SHP77 (cell line): ENCODE data around the gene NRXN3.

Experiments
- DNase-seq, 2 experiments: peaks; one replicate each; lab custom pipeline; 2025; lab: John Stamatoyannopoulos, UW

NRXN3 gene

GRCh38 chr14:78721756-78722480 is 551.7 kb downstream of the NRXN3 start:
- DNase-seq, result peak in 1 of 2 experiments; percentile 12

- DNase-seq, result no peak
Measured at GRCh38 chr14:78725086-78725485, 554.9 kb downstream of the NRXN3 start.

DNA sequence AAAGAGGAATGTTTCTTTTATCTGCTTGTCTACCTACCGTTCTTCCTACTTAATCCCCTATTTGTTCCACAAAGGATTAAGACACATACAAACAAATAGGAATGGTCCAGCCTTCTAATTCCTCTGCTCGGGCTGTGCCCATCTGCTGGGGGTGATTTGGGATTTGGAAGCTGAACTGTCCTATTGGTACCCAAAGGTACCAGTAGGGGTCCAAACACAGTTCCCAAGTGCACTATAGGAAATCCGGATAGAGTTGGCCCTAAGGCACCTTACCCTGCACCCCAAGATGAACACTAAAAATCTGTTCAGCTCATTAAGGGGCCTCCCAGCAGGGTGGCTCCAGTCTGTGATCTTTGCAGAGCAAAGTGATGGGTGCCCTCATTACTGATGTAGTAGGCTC is 566.9 kb downstream of the NRXN3 start:
- DNase-seq, result no peak

DNA sequence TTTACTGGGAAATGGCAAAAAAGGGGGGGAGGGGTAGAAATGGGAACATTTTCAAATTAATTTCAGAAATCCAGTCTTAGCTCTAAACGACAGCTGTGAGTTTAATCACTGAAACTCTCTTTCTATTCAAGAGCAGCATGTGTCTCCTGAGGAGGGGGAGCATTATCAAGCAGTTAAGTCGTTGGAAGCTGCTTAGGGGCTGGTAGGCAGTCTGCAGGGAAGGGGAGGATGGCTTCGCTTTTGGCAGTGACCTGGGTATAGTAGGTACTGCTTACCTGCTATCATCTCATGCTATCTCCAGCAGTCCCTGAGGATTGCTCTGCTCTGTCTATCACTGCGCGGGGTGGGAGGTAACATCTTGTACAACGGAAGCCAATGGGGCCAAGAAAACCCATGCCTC is 567.4 kb downstream of the NRXN3 start:
- DNase-seq, result no peak

GRCh38 chr14:78746086-78746595 is 576.0 kb downstream of the NRXN3 start:
- DNase-seq, result no peak

DNA sequence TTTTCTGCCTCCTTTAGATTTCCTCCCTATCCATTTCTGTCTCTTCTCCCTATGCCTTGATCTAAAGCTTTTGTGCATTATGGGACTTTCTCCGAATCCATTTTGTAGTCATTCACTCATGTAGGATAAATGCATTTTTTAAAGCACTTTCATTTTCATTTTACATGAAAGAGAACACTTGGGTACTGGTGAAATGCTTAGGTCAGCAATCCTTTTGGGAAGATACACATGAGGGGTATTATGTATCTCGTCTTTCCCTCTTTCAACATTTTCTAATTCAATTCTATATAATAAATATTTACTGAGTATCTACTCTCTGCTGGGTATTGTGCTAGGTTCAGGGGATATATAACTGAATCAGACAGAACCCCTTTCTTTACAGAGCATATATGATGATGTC is 577.6 kb downstream of the NRXN3 start:
- DNase-seq, result no peak

DNA sequence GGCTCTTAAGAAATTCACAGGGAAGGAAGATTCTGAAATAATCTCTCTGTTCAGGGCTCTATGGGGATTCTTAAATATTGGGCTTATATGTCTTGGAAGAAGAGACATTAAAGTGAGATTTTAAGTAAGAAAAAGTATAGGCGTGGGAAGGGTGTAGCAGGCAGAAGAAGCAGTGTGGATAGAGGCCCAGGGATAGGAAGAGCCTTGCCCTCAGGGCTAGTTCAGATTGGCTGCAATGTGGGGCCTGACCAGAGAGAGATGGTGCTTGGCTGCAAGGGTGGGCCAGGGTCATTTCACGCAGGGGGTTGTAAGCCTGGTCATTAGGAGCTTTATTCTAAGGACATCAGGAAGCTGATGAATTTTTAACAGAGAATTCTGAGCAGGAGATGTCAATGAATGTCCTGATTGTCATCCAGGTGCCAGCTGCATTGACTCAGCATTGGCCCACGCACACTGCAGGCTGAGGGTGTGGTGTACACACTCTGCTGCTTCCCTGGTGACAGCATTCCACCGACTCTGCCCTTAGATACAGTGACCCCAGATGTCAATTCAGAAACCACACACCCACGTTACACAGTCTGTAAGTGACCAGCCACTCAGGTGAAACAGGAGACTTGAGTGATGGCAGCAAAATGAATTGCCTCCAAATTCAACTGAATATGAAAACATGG is 582.5 kb downstream of the NRXN3 start:
- DNase-seq, result no peak

DNA sequence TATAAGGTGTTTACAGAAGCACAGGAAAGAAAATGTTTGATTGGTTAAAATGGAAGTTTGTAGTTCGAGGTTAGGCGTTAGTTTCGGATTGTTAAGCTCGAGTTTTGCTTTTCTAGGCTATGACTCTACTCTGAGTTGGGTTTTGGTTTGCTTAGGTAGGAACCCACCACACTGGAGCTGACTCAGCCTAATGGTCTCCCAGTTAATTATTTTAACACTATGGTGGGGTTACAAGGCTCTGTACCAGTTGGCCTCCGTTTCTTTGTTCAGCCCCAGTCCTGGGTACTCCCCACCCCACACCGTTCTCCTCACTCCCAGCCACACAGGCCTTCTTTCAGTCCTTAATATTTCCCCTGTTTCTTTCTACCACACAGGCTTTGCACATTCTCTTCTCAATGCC is 583.9 kb downstream of the NRXN3 start:
- no peak for DNase-seq

DNA sequence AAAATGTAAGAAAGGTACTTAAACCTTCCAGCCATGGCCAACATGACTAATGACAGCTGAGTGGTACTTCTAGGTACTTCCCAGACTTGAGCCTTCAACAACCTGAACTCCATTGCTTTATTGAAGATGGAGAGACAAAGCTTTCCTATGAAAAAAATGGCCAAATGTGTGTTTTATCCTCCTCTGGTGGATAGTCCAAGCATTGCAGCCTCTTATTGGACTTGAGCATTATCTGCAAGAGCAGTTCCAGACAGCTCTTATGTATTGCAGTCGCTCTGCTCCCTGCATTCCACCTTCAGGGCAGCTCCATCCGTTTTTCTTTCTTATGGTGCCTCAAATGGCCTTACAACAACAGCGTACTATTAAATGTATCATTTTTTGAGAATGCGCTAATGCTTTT is 588.2 kb downstream of the NRXN3 start:
- DNase-seq, result peak; percentile 22 to 25

GRCh38 chr14:78762331-78762730 is 592.2 kb downstream of the NRXN3 start:
- DNase-seq, result no peak

DNA sequence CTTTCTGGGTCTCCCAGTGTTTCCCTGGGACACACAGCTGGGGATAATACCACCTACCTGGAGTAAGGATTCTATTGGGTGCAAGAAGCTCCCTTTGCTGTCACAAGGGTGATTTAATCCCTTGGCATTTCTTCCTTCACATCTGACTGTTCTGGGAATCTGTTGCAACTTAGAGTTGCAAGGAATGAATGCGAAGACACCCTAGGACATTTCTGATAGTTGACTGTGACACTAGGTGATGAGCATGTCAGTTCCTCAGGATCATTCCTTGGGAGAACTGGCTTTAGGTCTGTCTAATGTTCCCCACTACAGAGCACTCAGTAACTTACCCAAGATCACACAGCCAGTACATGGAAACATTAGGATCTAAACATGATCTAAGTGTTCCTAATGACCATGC is 593.6 kb downstream of the NRXN3 start:
- DNase-seq, result no peak

GRCh38 chr14:78764240-78764639 is 594.1 kb downstream of the NRXN3 start:
- no peak for DNase-seq

DNA sequence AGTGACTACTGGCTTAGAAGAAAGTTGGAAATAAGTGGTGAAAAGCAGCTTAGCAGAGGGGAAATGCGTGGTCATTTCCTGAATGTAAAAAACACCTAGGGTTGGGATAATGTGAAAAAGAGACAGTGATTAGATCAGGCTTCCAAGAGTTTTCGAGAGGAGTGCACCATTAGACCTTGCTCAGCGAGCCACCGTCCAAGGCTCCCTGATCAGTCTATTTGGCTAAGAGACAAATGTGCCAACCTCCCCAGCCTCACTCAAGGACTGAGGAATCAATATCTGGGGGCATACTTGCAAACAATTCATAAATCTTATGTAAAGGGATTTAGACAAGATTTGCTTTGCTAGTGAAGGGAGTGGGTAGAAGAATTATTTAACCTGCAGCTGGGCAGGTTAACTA is 594.5 kb downstream of the NRXN3 start:
- no peak for DNase-seq

GRCh38 chr14:78767436-78767835 is 597.3 kb downstream of the NRXN3 start:
- no peak for DNase-seq

- DNase-seq, result no peak
Measured at GRCh38 chr14:78782551-78782950, 612.4 kb downstream of the NRXN3 start.

GRCh38 chr14:78785265-78785664 is 615.1 kb downstream of the NRXN3 start:
- no peak for DNase-seq

DNA sequence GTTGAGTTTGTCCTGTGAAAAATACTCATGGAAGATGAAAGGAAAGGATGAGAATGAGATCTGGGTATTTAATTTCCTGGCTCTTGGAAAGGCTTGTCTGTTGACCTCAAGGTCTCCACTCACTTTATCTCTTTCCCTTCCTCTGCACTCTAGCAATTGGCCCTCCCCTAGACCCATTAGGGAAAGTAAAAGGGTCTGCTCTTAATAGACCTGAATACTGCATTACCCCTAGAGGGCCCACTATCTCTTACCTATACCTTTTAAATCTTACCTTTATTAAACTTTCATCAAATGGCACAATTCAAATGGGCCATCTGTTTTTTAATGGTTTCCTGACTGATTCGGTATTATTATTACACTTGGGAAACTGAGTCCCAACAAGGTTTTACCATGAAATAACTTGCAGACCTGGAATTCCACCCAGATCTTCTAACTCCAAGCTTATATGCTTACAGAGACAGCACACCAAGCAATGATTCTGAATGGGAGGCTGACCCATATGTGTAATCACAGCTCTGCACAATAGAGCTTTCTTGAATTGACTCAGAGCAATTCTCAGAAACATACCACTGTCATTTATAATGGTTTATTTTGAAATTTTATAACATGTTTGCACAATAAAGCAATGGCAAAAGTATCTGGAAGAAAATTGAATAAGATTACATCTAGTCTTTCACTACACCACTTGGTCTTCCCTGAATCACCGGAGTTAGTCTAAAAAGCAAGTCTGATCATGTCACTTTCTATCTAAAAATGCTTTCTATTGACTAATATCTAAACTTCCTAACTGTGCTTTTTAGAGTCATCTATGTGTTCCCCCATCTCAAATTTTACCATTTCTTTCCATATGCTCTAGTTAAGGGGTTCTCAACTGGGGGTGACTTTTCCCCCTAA is 618.5 kb downstream of the NRXN3 start:
- no peak for DNase-seq

DNA sequence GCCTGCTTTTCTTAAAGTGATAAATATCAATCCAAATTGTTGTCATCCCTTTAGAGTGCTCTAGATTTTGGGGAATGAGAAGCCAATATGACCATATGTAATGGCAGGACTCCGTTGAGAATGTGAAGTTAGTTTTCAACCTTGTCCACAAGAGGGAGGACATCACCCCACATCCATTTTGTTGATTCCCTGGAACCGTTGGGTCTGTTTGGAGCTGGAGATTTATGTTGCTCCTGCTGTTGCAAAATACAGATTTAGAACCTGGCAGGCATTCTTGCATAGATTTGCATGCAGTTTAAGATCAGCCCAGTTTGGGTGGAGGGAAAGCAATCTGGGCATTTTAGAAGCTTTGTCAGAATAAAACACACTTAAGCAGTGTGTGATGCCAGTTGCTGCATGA is 620.1 kb downstream of the NRXN3 start:
- DNase-seq, result no peak

DNA sequence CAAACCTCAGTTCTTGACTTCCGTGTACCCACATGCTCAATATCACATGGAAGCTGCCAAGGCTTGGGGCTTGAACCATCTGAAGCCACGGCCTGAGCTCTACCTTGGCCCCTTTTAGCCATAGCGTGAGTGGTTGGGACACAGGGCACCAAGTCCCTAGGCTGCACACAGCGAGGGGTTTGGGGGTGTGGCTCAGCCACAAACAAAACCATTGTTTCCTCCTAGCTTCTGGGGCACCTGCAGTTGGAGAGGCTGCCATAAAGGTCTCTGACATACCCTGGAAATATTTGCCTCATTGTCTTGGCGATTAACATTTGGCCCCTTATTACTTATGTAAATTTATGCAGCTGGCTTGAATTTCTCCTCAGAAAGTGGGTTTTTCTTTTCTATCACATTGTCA is 628.6 kb downstream of the NRXN3 start:
- no peak for DNase-seq

GRCh38 chr14:78805570-78805969 is 635.4 kb downstream of the NRXN3 start:
- DNase-seq, result no peak

DNA sequence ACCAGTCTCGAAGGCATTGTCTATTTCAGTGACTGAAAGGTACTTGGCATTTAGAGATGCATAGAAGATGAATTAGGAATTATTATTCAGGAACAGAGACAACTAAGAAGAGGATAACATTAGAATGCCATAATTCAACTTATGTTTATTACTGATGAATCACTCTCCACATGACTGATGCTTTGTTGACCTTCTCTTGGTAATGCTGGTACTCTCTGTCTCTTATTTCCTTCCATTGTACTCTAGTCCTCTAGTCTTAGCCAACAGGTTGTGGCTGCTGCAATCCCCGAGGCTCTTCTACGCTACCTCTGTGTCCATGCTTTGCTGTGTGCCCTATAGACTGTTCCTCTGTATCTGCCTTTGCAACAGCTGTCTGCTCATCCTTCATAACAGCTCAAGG is 652.9 kb downstream of the NRXN3 start:
- no peak for DNase-seq

DNA sequence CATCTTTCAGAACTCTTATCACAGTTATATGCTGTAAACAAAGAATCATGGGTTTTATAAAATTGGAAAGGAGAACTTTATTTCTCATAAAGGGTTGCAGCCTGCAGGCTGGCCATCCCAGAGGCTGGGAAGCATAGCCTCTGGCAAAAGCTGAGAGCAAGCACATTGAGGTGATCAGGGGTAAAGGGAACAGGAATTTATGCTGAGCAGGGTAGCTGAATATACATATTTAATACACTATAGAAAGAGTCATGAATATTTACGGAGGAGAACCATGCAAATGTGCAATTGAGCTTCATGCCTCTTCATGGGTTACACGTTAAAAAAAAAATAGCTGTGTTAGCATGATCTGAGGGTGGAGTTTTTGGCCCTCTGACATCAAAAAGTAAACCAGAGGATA is 653.3 kb downstream of the NRXN3 start:
- DNase-seq, result no peak

GRCh38 chr14:78829274-78829673 is 659.1 kb downstream of the NRXN3 start:
- DNase-seq, result no peak
